NT2/D1 (cell line): ENCODE data around the gene GTSE1.

Experiments
- SUZ12 ChIP-seq: IDR thresholded peaks from 2 replicates; pipeline ENCODE4 v1.6.1; 2011; ENCODE audit not compliant: insufficient read length, insufficient read depth; ENCODE audit errors: extremely low read depth
- YY1 ChIP-seq: IDR thresholded peaks from 2 replicates; pipeline ENCODE4 v1.6.1; 2011; ENCODE audit not compliant: insufficient read length, insufficient read depth
- ZNF274 ChIP-seq: IDR thresholded peaks from 2 replicates; pipeline ENCODE4 v1.6.1; 2011; ENCODE audit warnings: mild to moderate bottlenecking, low read depth, low read length

DNA sequence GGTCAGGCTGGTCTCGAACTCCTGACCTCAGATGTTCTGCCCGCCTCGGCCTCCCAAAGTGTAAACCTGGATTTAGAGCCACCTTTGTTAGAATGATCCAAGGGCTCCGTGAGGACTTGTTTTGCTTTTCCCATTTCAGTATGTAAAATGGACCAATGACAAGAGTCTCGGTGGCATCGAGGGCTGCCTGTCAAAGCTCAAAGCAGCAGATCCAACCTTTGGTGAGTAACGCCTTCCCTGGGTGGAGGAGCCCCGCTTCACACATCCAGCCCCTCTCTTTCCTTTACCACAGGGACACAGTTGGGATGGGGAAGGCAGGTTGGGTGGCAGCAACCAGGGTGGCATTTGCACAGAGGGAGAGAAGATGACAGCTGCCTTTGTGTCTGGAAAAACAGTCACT lies 24.5 kb upstream of the GTSE1 start:
- TF ChIP-seq ZNF274 (no peak), YY1 (no peak), SUZ12 (no peak)
